DMS153 treated with DMSO at 0.1 percent for 48 hours (cell line): ENCODE measurements around the gene GALNT7.
"Not testable (repeated sequence)": the region's sequence is repeated elsewhere in the genome, so short reads cannot be mapped to it uniquely, and the experiment has no call there.

Experiments
- DNase-seq: peaks from one replicate; lab custom pipeline; 2025; ENCODE audit not compliant: unreplicated experiment; lab: John Stamatoyannopoulos, UW

GALNT7 gene, protein sequence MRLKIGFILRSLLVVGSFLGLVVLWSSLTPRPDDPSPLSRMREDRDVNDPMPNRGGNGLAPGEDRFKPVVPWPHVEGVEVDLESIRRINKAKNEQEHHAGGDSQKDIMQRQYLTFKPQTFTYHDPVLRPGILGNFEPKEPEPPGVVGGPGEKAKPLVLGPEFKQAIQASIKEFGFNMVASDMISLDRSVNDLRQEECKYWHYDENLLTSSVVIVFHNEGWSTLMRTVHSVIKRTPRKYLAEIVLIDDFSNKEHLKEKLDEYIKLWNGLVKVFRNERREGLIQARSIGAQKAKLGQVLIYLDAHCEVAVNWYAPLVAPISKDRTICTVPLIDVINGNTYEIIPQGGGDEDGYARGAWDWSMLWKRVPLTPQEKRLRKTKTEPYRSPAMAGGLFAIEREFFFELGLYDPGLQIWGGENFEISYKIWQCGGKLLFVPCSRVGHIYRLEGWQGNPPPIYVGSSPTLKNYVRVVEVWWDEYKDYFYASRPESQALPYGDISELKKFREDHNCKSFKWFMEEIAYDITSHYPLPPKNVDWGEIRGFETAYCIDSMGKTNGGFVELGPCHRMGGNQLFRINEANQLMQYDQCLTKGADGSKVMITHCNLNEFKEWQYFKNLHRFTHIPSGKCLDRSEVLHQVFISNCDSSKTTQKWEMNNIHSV

GRCh38 chr4:173168396-173169177 lies at the start of gene GALNT7:
GALNT7 (plus strand) TSS chr4:173168811; CDS start chr4:173168836, 25 bp downstream.
- peak; percentile 66 for DNase-seq

DNA sequence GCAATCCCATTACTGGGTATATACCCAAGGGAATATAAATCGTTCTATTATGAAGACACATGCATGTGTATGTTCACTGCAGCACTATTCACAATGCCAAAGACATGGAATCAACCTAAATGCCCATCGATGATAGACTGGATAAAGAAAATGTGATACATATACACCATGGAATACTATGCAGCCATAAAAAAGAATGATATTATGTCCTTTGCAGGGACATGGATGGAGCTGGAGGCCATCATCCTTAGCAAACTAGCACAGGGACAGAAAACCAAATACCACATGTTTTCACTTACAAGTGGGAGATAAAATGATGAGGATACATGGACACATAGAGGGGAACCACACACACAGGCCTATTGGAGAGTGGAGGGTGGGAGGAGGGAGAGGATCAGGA lies 49.8 kb upstream of the GALNT7 start:
- not testable (repeated sequence) for DNase-seq

DNA sequence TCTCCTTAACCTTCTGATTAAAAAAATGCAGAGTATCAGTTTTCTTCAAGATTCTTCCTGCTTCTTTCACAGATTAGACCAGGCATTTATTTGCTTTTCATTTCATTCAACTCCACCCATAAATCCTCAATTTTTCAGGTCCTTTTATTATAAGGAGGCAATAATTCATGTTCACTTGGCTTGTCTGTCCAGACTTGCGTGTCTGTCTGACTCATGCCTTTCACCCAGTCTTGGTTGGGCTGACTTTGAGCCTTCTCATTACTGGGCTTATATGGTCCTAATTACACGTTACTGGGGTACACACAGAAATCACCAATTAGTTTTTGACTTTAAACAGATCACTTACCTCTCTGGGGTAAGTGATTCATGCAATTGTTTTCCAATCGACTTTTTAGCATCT lies 48.8 kb upstream of the GALNT7 start:
- no peak for DNase-seq

DNA sequence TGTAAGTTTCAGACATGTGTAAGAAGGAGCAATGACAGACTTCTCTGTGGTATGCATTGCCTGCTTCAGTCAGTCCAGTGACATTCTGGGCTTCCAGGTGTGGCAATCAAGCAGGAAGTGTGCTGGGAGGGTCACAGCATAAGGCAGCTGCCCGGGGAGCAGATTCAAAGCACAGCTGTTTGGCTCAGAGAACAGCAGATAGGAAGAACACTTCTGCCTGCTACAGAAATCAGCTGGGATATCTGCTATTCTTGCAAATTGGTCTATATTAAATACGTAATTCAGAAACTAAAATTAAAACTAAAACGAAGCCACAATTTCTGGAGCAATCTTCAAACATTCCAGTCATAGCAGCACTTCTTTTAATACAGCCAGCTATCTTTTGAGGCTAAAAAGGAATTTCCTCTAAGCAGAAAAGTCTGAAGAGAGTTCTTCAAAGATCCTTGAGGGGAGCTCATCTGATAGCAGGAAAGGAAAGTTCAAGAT lies 47.5 kb upstream of the GALNT7 start:
- DNase-seq = peak; percentile 71

DNA sequence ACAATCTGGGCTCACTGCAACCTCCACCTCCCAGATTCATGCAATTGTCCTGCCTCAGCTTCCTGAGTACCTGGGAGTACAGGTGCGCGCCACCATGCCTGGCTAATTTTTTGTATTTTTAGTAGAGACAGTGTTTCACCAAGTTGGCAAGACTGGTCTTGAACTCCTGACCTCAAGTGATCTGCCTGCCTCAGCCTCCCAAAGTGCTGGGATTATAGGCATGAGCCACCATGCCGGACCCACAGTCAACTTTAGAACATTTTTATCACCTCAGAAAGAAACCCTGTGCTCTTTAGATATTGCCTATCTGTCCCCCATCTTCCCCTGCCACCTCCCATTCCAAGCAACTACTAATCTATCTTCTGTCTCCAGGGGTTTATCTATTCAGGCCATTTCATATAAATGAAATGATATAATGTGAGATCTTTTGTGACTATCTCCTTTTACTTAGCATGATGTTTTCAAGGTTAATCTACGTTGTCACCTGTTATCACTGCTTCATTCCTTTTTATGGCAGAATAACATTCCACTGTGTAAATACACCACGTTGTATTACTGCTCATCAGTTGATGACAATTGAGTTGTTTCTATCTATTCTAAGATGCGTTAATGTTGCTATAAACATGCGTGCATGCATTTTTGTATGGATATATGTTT lies 44.3 kb upstream of the GALNT7 start:
- DNase-seq = no peak

- no peak for DNase-seq
Observed at GRCh38 chr4:173125216-173125812, 43.3 kb upstream of the GALNT7 start.

DNA sequence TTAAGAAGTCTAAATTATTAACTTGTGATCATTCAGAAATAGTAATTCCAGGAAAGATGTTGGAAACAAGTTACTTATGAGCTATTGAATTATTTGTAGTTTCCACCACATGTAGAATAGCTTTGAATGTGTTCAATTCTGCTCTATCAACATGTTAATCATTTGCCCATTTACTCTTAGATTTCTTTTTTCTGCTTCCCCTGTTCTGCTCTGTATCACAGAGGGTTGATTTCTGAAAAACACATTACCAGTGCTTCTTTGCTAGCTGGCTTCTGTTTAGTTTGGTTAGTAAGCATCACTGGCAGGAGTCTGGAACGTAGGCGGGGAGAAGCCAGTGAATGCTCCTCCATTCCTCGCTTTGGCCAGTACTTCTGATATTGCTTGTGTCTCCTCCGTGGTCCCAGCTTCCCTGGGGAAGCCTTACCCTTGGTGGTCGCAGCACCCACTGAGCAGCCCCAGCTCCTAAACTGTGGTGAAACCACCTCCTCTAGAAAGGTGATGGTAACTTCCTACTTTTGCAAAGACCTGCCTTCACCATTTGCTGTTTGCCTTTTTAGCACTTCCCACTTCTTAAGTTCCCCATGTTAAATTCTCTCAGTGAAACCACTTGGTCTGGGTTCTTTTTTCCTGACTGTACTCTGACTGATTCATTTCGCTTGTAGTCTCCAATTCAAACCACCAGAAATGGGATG lies 40.3 kb upstream of the GALNT7 start:
- DNase-seq = no peak

GRCh38 chr4:173130687-173131086 lies 37.9 kb upstream of the GALNT7 start:
- no peak for DNase-seq

DNA sequence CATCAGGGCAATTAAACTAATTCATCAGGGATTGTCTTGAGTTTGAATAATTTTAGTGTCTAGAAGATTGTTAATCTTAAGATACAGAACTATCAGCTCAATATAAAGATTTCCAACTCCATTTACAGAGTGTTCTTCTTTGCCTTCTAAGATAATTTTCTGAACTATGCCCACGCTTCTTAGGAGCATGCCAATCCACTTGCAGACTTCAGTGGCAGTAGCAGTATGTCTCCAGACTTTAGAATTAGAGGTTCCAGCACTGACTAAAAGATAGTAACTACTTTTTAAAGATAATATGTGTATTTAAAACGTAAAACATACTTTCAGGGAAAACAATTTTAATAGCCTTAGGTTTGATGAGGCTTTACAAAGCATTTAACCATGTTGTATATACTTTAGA lies 34.2 kb upstream of the GALNT7 start:
- no peak for DNase-seq

DNA sequence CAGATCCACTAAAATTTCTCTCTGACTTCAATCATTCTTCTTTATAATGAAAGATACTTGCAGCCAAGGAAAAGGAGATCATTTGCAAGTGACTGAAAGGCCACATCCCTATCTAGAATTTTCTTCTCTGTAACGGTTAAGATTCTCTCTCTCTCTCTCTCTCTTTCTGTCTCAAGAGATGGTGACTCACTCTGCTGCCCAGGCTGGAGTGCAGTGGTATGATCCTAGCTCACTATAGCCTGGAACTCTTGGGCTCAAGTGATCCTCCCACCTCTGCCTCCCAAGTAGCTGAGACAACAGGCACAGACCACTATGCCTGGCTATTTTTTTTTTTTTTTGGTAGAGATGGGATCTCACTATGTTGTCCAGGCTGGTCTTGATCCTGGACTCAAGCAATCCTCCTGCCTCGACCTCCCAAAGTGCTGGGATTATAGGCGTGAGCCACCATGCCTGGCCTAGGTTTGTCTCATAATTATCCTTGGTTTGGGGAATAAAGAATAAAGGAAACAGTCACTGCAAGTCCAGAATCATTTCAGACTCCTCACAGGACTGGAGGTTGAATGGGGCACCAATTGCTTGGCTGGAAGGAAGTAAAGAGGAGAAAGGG lies 33.3 kb upstream of the GALNT7 start:
- no peak for DNase-seq

GRCh38 chr4:173138624-173139023 lies 30.0 kb upstream of the GALNT7 start:
- no peak for DNase-seq

DNA sequence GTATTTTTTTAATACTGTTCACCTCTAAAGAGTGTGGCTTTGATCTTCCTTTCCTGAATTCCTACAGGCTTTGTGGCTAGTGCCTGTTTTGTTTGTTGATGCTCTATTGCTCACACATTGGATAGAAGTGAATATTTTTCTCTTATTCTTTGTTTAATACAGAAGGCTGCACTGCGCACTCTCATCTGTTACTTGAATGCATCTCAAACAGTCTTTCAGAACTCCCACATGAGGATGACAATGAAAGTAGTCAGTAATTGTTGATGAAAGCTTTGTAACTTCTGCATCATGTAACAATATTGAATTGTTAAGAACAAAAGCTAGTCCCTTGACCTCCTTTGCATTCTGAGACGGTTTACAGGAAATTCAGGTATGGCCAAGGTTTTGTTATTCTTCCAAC lies 29.1 kb upstream of the GALNT7 start:
- no peak for DNase-seq

DNA sequence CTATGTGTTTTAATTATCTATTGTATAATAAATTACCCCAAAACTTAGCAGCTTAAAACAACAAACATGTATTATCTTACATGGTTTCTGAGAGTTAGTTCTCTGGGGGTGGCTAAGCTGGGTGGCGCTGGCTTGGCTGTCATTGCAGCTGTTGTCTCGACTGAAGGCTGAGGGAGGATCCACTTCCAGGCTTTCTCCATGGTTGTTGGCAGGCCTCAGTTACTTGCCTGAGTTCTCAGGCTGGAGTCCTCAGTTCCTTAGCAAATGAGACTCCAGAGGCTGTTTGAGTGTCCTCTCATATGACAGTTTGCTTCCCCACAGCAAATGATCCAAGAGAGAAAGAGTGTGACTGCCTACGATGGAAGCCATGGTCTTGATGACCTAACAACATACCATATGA lies 23.5 kb upstream of the GALNT7 start:
- DNase-seq = no peak

DNA sequence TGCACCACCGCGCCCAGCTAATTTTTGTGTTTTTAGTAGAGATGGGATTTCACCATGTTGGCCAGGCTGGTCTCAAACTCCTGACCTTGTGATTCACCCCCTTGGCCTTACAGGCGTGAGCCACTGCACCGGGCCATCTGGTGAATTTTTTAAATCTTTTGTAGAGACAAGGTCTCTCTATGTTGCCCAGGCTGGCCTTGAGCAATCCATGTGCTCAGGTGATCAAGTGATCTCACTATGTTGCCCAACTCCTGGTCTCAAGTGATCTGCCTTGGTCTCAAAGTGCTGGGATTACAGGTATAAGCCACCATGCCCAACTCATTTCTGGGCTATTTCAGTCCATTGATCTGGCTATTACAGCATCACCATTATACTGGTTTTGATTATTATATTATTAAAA lies 22.2 kb upstream of the GALNT7 start:
- DNase-seq = no peak

- DNase-seq = no peak
Observed at GRCh38 chr4:173151496-173151895, 17.1 kb upstream of the GALNT7 start.

GRCh38 chr4:173152104-173152503 lies 16.5 kb upstream of the GALNT7 start:
- DNase-seq = no peak

- no peak for DNase-seq
Observed at GRCh38 chr4:173153445-173153844, 15.2 kb upstream of the GALNT7 start.

DNA sequence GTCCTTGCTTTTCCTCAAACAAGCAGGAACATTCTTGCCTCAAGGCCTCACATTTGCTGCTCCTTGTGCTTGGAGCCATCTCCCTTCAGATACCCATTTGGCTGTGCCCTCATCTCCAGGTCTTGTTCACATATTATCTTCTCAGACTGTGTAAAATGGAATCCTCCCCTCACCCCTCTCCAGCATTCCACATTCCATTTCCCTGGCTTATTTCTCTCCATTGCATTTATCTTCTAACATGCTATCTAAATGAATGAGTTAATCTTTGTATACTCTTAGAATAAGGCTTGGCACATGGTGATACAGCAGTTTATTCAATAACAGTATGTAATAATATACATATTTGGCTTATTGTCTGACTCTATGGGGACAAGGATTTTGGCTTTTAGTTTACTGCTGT lies 8.8 kb upstream of the GALNT7 start:
- DNase-seq = no peak

DNA sequence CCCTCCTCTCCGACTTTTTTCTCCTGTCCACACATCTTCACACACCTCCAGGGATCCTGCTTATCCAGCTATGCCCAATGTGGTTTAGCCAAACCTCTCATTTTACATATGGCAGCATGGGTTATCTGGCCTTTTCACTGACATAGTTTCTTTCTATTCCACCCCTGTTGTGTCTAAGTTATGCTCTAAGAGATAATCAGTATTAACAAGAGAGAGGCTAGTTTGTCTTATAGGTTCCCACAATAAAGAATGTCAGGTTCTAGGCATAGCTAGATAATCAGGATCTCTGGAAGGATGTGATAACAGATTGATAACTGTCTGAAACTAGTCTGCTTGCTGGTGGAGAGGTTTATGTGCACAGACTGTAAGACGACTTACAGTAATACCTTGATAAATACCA lies 7.7 kb upstream of the GALNT7 start:
- no peak for DNase-seq

- DNase-seq = no peak
Observed at GRCh38 chr4:173161311-173161710, 7.3 kb upstream of the GALNT7 start.
